ENCODE data around the gene DLG3. TPM values are rescaled to one million over a fixed set of nuclear protein-coding genes. Genes with fewer than 3 reads are reported as not detected.

The DLG3 gene
- total RNA-seq, 4 donors from 2014 or later: 31.8 to 59.4 (median 54.8) TPM

DNA sequence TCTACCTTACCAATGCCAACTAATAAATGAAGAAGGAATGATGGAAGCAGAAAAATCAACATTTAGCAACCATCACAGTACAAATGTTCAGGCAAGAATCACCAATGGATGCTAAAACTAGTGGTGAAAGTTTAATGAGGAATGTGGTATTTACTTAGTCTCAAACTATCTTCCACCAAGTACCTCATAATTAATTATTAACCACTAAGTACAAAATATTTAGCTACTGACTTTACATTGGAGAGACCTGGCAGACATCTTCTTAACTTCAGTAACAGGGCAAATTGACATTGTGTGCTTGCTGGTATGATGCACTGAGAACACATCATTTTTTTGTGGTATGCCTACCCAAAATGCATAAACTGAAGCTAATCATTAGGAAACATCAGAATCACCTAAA, 82.4 kb downstream of the DLG3 start:
- Histone ChIP-seq H3K9me3 (no peaks in the 10 kb centered on the region), H3K4me1 (no peaks in the 10 kb centered on the region), H3K27me3 (no peaks in the 10 kb centered on the region), H3K27ac (no peak overlapping the region), H3K4me3 (no peak overlapping the region), H3K36me3 (no peaks in the 10 kb centered on the region)
- no peak for DNase-seq
- in situ Hi-C loops (cut with MboI; ENCODE audit: low pct_ligation_motif_present in 1 of 4, low pct_unique_long_range_greater_than_20kb in 1 of 4, low sequenced_read_pairs in 3 of 4): no loop called here
- TF ChIP-seq, protein P1, sequence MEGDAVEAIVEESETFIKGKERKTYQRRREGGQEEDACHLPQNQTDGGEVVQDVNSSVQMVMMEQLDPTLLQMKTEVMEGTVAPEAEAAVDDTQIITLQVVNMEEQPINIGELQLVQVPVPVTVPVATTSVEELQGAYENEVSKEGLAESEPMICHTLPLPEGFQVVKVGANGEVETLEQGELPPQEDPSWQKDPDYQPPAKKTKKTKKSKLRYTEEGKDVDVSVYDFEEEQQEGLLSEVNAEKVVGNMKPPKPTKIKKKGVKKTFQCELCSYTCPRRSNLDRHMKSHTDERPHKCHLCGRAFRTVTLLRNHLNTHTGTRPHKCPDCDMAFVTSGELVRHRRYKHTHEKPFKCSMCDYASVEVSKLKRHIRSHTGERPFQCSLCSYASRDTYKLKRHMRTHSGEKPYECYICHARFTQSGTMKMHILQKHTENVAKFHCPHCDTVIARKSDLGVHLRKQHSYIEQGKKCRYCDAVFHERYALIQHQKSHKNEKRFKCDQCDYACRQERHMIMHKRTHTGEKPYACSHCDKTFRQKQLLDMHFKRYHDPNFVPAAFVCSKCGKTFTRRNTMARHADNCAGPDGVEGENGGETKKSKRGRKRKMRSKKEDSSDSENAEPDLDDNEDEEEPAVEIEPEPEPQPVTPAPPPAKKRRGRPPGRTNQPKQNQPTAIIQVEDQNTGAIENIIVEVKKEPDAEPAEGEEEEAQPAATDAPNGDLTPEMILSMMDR (IDR thresholded peaks at IDR 0.05): no peak
- no peak for TF ChIP-seq POLR2AphosphoS5 (IDR thresholded peaks at IDR 0.05)
- no peak for TF ChIP-seq POLR2A (IDR thresholded peaks at IDR 0.05)
- TF ChIP-seq EP300 (IDR thresholded peaks at IDR 0.05; ENCODE audit: low read depth): no peak
- intact Hi-C loops (cut with DNase I; ENCODE audit: low total_unique reads): no loop called here

DNA sequence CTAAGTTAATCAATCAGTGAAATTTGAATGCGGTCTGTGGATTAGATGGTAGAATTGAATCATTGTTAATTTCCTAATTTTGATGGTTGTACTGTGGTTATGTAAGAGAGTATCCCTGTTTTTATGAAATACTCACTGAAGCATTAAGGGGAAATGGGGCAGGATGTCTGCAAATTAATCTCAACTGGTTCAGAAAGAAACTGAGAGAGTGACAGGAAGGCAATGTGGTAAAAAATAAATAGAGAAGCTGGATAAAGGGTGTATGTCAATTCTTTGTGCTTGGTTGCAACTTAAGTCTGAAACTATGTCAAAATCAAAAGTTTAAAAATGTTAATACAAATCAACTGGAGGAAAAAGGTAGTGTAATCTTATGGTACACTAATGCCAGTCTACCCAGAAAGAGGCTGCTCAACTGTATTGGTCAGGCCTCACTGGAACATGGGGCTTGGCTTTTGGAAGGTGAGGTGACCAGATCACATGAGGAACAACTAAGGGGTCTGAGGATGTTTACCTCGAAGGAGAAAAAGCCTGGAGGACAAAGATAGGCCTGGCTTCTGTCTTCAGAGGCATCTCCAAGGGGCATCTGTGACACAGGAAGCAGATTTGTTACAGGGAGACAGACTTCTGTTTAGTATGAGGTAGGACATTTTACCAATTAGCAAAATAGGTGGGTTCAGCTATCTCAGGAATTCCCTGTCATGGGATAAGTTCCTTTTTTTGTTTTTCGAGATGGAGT, 83.1 kb downstream of the DLG3 start:
- Histone ChIP-seq H3K36me3 (no peaks in the 10 kb centered on the region), H3K4me3 (no peak overlapping the region), H3K27me3 (no peaks in the 10 kb centered on the region), H3K9me3 (no peaks in the 10 kb centered on the region), H3K27ac (no peak overlapping the region), H3K4me1 (no peaks in the 10 kb centered on the region)
- intact Hi-C loops (cut with DNase I; ENCODE audit: low total_unique reads): no loop called here
- in situ Hi-C loops (cut with MboI; ENCODE audit: low pct_ligation_motif_present in 1 of 4, low pct_unique_long_range_greater_than_20kb in 1 of 4, low sequenced_read_pairs in 3 of 4): no loop called here
- WGBS, 2 donors (ENCODE audit: low coverage in 1 of 2): 56% methylated on average over 3 of the region's 3 CpGs; no CpG with 5 or more reads in 1 of the 2 donors
- no peak for DNase-seq
- TF ChIP-seq POLR2A (IDR thresholded peaks at IDR 0.05) (no peak), EP300 (IDR thresholded peaks at IDR 0.05; ENCODE audit: low read depth) (no peak), POLR2AphosphoS5 (IDR thresholded peaks at IDR 0.05) (no peak)
- TF ChIP-seq, protein P1 (IDR thresholded peaks at IDR 0.05): no peak

DNA sequence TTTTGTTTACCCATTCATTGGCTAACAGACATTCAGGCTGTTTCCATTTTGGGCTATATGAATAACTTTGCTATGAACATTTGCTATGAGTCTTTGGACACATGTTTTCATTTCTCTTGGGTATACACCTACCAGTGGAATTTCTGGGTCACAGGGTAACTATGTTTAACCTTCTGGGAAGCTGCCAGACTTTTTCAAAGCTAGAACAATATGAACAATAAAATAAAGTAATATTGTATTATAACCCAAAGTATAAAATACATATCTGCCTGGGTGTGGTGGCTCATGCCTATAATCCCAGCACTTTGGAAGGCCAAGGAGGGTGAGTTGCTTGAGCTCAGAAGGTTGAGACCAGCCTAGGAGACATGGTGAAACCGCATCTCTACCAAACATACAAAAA, 90.6 kb downstream of the DLG3 start:
- no peaks in the 10 kb centered on the region for H3K9me3 ChIP-seq
- intact Hi-C loops (cut with DNase I; ENCODE audit: low total_unique reads) (no loop called here), in situ Hi-C loops (cut with MboI; ENCODE audit: low pct_ligation_motif_present in 1 of 4, low pct_unique_long_range_greater_than_20kb in 1 of 4, low sequenced_read_pairs in 3 of 4) (no loop called here)
- no peaks in the 10 kb centered on the region for H3K36me3 ChIP-seq
- DNase-seq: peak; percentile 27
- H3K27ac ChIP-seq: peak overlapping the region; percentile 41 to 63 (median 56)
- no peaks in the 10 kb centered on the region for H3K27me3 ChIP-seq
- no peaks in the 10 kb centered on the region for H3K4me1 ChIP-seq
- H3K4me3 ChIP-seq: no peak overlapping the region
- TF ChIP-seq POLR2AphosphoS5 (IDR thresholded peaks at IDR 0.05): peak in 1 of 3 donors; percentile 45
- TF ChIP-seq, protein P1 (IDR thresholded peaks at IDR 0.05): no peak
- WGBS, 2 donors (ENCODE audit: low coverage in 1 of 2): 25% methylated on average over 1 of the region's 1 CpG; no CpG with 5 or more reads in 1 of the 2 donors

DNA sequence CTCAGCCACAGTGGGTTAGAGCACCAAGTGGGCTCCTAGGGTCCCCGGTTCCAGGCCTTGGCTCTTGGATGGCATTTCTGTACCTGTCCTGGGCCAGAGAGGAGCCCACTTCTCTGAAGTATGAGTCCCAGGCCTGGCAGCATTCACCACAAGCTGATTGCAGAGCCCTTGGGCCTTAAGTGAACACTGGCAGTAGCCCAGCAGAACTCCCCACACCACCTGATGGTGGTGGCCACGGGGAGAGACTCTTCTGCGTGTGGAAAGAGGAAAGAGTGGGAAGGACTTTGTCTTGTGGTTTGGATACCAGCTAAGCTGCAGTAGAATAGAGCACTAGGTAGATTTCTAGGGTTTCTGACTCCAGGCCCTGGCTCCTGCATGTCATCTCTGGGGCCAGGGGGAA, 104.8 kb downstream of the DLG3 start:
- Histone ChIP-seq H3K4me3 (no peak overlapping the region), H3K9me3 (no peaks in the 10 kb centered on the region), H3K36me3 (no peaks in the 10 kb centered on the region), H3K4me1 (peaks cover 0 to 7% (median 3%) of the 10 kb centered on the region in 4 donors), H3K27ac (no peak overlapping the region), H3K27me3 (no peaks in the 10 kb centered on the region)
- in situ Hi-C loops (cut with MboI; ENCODE audit: low pct_ligation_motif_present in 1 of 4, low pct_unique_long_range_greater_than_20kb in 1 of 4, low sequenced_read_pairs in 3 of 4): no loop called here
- 70% methylated on average over 3 of the region's 3 CpGs; no CpG with 5 or more reads in 1 of the 2 donors for WGBS, 2 donors (ENCODE audit: low coverage in 1 of 2)
- intact Hi-C loops (cut with DNase I; ENCODE audit: low total_unique reads): no loop called here
- TF ChIP-seq, protein P1 (IDR thresholded peaks at IDR 0.05): no peak
- no peak for TF ChIP-seq POLR2AphosphoS5 (IDR thresholded peaks at IDR 0.05)
- DNase-seq: no peak

Measured in transverse colon (tissue), 4 donors.